BE2C (cell line): ENCODE measurements around the gene ZC3H12D.

Experiments
- DNase-seq: peaks from one replicate; pipeline ENCODE4 v3.0.0-alpha.2; 2020
- H3K27me3 ChIP-seq: fragments of 250-450 bp; sonication (Bioruptor Pico); 2 replicates; pipeline ENCODE4 v1.5.1; 2020; ENCODE audit warnings: mild to moderate bottlenecking
- H3K36me3 ChIP-seq: fragments of 250-450 bp; sonication (Bioruptor Pico); 2 replicates; pipeline ENCODE4 v1.5.1; 2020; ENCODE audit warnings: mild to moderate bottlenecking
- H3K4me1 ChIP-seq: fragments of 250-450 bp; sonication (Bioruptor Pico); 2 replicates; pipeline ENCODE4 v1.5.1; 2020
- H3K4me3 ChIP-seq: 2 replicates; pipeline ENCODE4 v1.5.1; 2011; ENCODE audit warnings: low read depth, low read length
- H3K9me3 ChIP-seq: fragments of 250-450 bp; sonication (Bioruptor Pico); 2 replicates; pipeline ENCODE4 v1.5.1; 2020
- TF ChIP-seq, protein P1 (sequence below): IDR thresholded peaks from 2 replicates; pipeline ENCODE4 v1.5.1; 2012; ENCODE audit warnings: mild to moderate bottlenecking, low read depth, low read length

ZC3H12D gene

DNA sequence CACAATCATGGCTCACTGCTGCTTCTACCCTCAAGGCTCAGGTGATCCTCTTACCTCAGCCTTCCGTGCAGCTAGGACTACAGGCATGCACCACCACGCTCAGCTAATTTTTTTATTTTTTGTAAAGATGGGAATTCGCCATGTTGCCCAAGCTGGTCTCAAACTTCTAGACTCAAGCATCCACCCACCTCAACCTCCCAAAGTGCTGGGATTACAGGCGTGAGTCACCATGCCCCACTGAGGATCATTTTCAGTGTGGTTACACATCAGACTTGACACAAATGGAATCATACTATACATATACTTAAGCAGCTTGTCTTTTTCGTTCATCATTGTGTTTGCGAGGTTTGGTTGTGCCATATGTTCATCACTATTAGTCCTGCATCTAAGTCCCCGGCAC lies 26.6 kb downstream of the ZC3H12D start:
- no peaks in the 10 kb centered on the region for H3K27me3 ChIP-seq
- H3K4me1 ChIP-seq, result no peaks in the 10 kb centered on the region
- DNase-seq, result no peak
- H3K4me3 ChIP-seq, result no peak overlapping the region
- no peaks in the 10 kb centered on the region for H3K36me3 ChIP-seq
- TF ChIP-seq, protein P1, sequence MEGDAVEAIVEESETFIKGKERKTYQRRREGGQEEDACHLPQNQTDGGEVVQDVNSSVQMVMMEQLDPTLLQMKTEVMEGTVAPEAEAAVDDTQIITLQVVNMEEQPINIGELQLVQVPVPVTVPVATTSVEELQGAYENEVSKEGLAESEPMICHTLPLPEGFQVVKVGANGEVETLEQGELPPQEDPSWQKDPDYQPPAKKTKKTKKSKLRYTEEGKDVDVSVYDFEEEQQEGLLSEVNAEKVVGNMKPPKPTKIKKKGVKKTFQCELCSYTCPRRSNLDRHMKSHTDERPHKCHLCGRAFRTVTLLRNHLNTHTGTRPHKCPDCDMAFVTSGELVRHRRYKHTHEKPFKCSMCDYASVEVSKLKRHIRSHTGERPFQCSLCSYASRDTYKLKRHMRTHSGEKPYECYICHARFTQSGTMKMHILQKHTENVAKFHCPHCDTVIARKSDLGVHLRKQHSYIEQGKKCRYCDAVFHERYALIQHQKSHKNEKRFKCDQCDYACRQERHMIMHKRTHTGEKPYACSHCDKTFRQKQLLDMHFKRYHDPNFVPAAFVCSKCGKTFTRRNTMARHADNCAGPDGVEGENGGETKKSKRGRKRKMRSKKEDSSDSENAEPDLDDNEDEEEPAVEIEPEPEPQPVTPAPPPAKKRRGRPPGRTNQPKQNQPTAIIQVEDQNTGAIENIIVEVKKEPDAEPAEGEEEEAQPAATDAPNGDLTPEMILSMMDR, result no peak
- no peaks in the 10 kb centered on the region for H3K9me3 ChIP-seq

DNA sequence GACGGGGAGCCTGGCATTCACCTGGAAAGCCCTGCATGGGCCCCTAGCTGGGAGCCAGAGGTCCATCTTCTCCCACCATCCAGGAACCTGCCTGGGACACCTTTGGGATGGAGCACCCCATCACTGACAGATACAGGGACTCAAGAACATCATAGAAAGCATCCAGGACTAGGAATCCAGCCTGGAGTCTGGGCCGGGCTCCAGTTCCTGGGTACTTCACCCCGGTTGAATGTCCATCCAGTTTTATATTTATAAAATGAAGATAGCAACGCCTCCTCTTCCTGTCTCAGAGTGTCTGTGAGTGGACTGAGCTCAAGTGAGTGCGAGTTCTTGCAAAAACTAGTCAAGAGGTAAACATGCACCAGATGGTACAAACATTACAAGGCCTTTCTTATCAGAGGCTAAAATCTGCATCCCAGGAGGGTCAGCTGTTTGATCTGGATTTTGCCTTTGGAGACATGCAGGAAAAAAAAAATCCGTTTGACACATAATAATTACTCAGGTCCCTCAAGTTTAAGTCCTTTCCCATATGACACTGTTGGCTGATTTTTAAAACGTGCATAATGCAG lies 27.4 kb downstream of the ZC3H12D start:
- no peaks in the 10 kb centered on the region for H3K4me1 ChIP-seq
- H3K4me3 ChIP-seq, result no peak overlapping the region
- no peaks in the 10 kb centered on the region for H3K27me3 ChIP-seq
- no peak for DNase-seq
- no peaks in the 10 kb centered on the region for H3K36me3 ChIP-seq
- TF ChIP-seq, protein P1, result no peak
- H3K9me3 ChIP-seq, result no peaks in the 10 kb centered on the region

DNA sequence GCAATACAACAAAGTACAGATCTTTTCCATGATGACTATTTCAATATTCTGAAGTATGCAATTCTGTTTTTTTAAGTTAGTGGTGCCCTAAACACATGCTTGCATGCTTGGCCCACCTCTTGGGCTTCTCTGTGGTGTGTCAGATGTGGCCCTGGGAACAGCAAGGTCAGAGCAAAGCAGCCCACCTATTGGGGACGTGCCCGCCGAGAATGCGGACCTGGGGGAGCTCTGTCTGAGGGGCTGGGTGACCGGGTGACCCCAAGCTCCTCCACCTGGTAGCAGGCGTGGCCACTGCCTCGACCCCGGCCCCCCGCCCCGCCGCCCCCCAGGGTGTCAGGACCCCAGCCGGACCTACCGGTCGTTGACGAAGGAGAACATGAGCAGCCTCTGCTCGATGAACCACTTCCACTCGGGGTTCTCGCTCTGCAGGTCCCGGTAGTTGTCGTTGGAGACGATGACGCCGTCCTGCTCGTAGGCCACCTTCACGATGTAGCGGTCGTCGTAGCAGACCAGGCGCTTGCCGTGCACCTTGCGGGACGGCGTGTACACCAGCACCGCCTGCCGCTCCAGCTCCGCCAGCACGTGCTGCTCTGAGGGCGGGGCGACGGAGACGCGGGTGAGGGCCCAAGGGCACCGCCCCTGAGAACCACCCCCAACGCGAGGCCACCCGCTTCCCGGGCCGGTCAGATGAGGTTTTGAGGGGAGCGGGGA lies 28.3 kb downstream of the ZC3H12D start:
- no peaks in the 10 kb centered on the region for H3K27me3 ChIP-seq
- H3K9me3 ChIP-seq, result no peaks in the 10 kb centered on the region
- DNase-seq, result no peak
- TF ChIP-seq, protein P1, result no peak
- no peaks in the 10 kb centered on the region for H3K4me1 ChIP-seq
- H3K4me3 ChIP-seq, result no peak overlapping the region
- H3K36me3 ChIP-seq, result no peaks in the 10 kb centered on the region

DNA sequence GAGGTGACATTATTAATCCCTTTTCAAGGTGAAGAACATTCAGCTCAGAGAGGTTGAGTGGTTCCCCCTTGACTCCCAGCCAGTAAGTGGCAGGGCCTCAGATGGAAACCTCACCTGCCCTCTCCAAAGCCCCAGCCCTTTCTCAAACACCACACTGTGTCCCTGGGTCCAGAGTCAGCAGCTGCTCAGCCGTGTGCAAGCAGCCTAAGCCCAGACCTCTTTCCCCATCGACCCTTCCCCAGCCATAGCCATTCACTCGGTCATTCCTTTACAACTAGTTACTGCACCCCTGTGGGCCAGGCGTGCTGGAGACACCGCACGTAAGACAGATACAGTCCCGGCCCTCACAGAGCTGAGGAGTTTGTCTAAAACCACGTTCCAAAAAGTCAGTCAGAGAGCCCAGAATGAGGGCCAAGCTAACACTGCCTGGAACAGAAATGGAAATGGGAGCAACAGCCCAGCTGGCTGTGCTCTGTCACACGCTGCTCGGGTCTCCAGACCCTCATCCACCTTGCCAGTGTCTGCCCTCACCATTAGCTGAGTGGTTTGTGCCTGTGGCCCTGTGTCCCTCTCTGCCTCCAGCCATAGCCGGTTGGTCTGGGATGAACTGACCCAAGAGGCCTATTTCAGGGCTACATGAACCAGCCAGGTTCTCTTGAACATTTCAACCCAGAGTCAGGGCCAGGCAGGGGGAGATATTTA lies 29.6 kb downstream of the ZC3H12D start:
- no peaks in the 10 kb centered on the region for H3K36me3 ChIP-seq
- no peaks in the 10 kb centered on the region for H3K4me1 ChIP-seq
- no peak for DNase-seq
- no peaks in the 10 kb centered on the region for H3K27me3 ChIP-seq
- H3K9me3 ChIP-seq, result no peaks in the 10 kb centered on the region
- no peak overlapping the region for H3K4me3 ChIP-seq
- TF ChIP-seq, protein P1, result no peak

DNA sequence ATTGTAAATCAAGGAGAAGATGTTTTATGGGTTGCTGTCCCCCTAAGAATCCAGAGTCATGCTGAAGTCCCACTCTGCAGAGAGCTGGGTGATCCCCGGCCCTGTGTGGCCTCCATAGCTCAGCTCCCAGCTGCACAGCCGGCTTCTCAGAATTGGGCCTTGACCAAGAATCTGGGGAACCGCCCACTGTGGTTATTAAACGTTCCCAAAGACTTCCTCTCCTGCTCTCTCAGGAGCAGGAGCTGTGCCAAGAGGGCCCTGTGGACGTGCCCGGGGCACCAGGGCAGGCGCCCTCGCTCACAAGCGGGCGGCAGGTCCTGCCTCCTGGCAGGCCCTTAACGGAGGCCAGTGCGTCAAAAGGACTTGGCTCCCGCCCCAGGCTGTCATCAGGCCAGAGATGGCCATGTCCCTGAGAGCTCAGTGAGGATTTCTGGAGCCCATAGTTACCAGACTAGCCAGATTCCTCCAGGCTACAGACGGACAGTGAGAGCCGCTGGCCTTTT lies 30.4 kb downstream of the ZC3H12D start:
- Histone ChIP-seq H3K36me3 (no peaks in the 10 kb centered on the region), H3K4me1 (no peaks in the 10 kb centered on the region), H3K9me3 (no peaks in the 10 kb centered on the region), H3K27me3 (no peaks in the 10 kb centered on the region), H3K4me3 (no peak overlapping the region)
- no peak for DNase-seq
- TF ChIP-seq, protein P1, result no peak
